Astrocyte (in vitro differentiated cells and primary cell): Measurements from ENCODE around the gene EVC. TPM values are rescaled to one million over a fixed set of nuclear protein-coding genes. Genes with fewer than 3 reads are reported as not detected.
A peak's percentile ranks its signal among the peaks of the same experiment; 100 is the strongest.

ENCODE experiments used
- DNase-seq: peaks from one replicate; pipeline ENCODE4 v3.0.0-alpha.2; 2010; ENCODE audit warnings: low read depth
- FAIRE-seq: peaks from 2 replicates; lab custom pipeline; 2011; peaks lifted over from hg19 to GRCh38; lab: Jason Lieb, UNC
- H2AFZ ChIP-seq: 2 replicates; pipeline ENCODE4 v1.6.0; 2012; ENCODE audit warnings: low read depth, low read length, inconsistent platforms
- H3K27ac ChIP-seq: 2 replicates; pipeline ENCODE4 v1.5.1; 2011; ENCODE audit warnings: low read depth, low read length, inconsistent platforms
- H3K27me3 ChIP-seq: 2 replicates; pipeline ENCODE4 v1.6.0; 2011; ENCODE audit warnings: low read length, inconsistent platforms; ENCODE audit not compliant: insufficient read depth
- H3K36me3 ChIP-seq: 2 replicates; pipeline ENCODE4 v1.5.1; 2011; ENCODE audit warnings: low read length, inconsistent platforms; ENCODE audit not compliant: insufficient read depth
- H3K4me1 ChIP-seq: 2 replicates; pipeline ENCODE4 v1.5.1; 2011; ENCODE audit warnings: low read length, inconsistent platforms; ENCODE audit not compliant: insufficient read depth
- H3K4me2 ChIP-seq: 2 replicates; pipeline ENCODE4 v1.6.0; 2012; ENCODE audit warnings: low read length, inconsistent platforms
- H3K4me3 ChIP-seq: 2 replicates; pipeline ENCODE4 v1.5.1; 2011; ENCODE audit warnings: low read depth, mild to moderate bottlenecking, low read length, inconsistent platforms; ENCODE audit not compliant: insufficient read depth
- H3K79me2 ChIP-seq: 2 replicates; pipeline ENCODE4 v1.6.0; 2012; ENCODE audit warnings: mild to moderate bottlenecking, low read length, inconsistent platforms; ENCODE audit not compliant: insufficient read depth
- H3K9ac ChIP-seq: 2 replicates; pipeline ENCODE4 v1.6.0; 2012; ENCODE audit warnings: mild to moderate bottlenecking, low read length, inconsistent platforms
- H3K9me3 ChIP-seq: 2 replicates; pipeline ENCODE4 v1.5.1; 2012; ENCODE audit warnings: low read depth, mild to moderate bottlenecking, low read length, inconsistent platforms; ENCODE audit not compliant: insufficient read depth
- H4K20me1 ChIP-seq: 2 replicates; pipeline ENCODE4 v1.6.0; 2012; ENCODE audit warnings: low read length, inconsistent platforms; ENCODE audit not compliant: insufficient read depth
- H3K27ac Mint-ChIP-seq: one replicate; pipeline ENCODE4 v1.8.0; 2021; ENCODE audit warnings: mild to moderate bottlenecking, mixed read lengths; ENCODE audit not compliant: unreplicated experiment
- H3K27me3 Mint-ChIP-seq: one replicate; pipeline ENCODE4 v1.8.0; 2021; ENCODE audit warnings: low read depth, mixed read lengths; ENCODE audit not compliant: unreplicated experiment
- H3K36me3 Mint-ChIP-seq: one replicate; pipeline ENCODE4 v1.8.0; 2021; ENCODE audit warnings: low read depth, mixed read lengths; ENCODE audit not compliant: unreplicated experiment
- H3K4me1 Mint-ChIP-seq: one replicate; pipeline ENCODE4 v1.8.0; 2021; ENCODE audit warnings: low read depth, mixed read lengths; ENCODE audit not compliant: unreplicated experiment
- H3K4me3 Mint-ChIP-seq: one replicate; pipeline ENCODE4 v1.8.0; 2021; ENCODE audit warnings: mild to moderate bottlenecking, moderate library complexity, mixed read lengths; ENCODE audit not compliant: unreplicated experiment
- H3K9me3 Mint-ChIP-seq: one replicate; pipeline ENCODE4 v1.8.0; 2021; ENCODE audit warnings: mild to moderate bottlenecking, mixed read lengths; ENCODE audit not compliant: unreplicated experiment
- EZH2 ChIP-seq: IDR thresholded peaks from 2 replicates; pipeline ENCODE4 v1.6.1; 2012; ENCODE audit warnings: mild to moderate bottlenecking, low read length, inconsistent platforms; ENCODE audit not compliant: insufficient read depth
- total RNA-seq: library from RNA; stranded (reverse); gene quantifications from 2 replicates; pipeline ENCODE4 v1.2.1, GENCODE V29; 2021
- TF ChIP-seq, protein P1 (sequence below): IDR thresholded peaks from 2 replicates; pipeline ENCODE4 v1.5.1; 2011; ENCODE audit warnings: low read depth, mild to moderate bottlenecking, inconsistent platforms, low read length, moderate library complexity; ENCODE audit not compliant: insufficient read depth

Gene EVC
- total RNA-seq, 1 donor from 2014 or later = 23.9 TPM

DNA sequence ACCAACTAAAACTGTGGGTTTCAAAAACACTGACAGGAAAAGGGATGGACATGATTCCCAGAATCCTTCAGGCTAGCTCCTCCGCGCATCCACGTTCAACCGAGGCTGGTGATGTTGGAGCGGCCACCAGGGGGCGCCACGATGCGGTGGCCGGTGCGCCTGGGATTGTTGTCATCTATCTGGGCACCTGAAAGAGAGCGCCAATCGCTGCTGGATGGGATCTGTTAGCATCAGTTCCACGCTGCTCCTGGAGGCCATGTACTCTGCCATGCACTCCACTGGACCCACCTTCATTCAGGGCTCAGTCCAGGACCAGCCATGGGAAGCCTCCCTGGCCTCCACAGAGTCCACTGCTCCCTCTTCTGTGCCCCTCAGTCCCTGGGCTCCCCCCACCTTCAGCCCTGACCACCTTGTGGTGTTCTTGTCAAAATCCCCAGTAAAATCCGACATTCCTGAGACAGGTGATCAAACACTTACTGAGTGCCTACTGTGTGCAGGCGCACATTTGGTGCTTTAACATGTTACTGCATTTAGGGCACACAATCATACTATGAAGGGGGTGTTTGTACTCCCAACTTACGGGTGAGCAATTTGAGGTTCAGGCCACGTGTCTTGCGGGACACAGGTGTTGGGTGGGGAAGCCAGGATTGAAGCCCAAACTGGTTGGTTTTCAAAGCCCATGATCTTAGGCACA lies 110.8 kb downstream of the EVC start:
- H3K4me3 ChIP-seq = no peak overlapping the region
- no peak overlapping the region for H3K27ac ChIP-seq
- TF ChIP-seq, protein P1, sequence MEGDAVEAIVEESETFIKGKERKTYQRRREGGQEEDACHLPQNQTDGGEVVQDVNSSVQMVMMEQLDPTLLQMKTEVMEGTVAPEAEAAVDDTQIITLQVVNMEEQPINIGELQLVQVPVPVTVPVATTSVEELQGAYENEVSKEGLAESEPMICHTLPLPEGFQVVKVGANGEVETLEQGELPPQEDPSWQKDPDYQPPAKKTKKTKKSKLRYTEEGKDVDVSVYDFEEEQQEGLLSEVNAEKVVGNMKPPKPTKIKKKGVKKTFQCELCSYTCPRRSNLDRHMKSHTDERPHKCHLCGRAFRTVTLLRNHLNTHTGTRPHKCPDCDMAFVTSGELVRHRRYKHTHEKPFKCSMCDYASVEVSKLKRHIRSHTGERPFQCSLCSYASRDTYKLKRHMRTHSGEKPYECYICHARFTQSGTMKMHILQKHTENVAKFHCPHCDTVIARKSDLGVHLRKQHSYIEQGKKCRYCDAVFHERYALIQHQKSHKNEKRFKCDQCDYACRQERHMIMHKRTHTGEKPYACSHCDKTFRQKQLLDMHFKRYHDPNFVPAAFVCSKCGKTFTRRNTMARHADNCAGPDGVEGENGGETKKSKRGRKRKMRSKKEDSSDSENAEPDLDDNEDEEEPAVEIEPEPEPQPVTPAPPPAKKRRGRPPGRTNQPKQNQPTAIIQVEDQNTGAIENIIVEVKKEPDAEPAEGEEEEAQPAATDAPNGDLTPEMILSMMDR = peak; percentile 51
- no peak for TF ChIP-seq EZH2
- DNase-seq (no peak), FAIRE-seq (no peak)
- peaks cover 93% of the 10 kb centered on the region for H4K20me1 ChIP-seq
- no peak overlapping the region for H2AFZ ChIP-seq
- H3K36me3 ChIP-seq = peaks cover 49% of the 10 kb centered on the region
- Mint-ChIP-seq H3K4me1 (peaks cover 4% of the 10 kb centered on the region), H3K36me3 (peaks cover 41% of the 10 kb centered on the region), H3K27ac (no peak overlapping the region), H3K27me3 (no peaks in the 10 kb centered on the region), H3K4me3 (no peak overlapping the region), H3K9me3 (no peaks in the 10 kb centered on the region)
- no peaks in the 10 kb centered on the region for H3K27me3 ChIP-seq
- peaks cover 3% of the 10 kb centered on the region for H3K79me2 ChIP-seq
- no peak overlapping the region for H3K4me2 ChIP-seq
- no peak overlapping the region for H3K9ac ChIP-seq
- no peaks in the 10 kb centered on the region for H3K4me1 ChIP-seq
- H3K9me3 ChIP-seq = no peaks in the 10 kb centered on the region

DNA sequence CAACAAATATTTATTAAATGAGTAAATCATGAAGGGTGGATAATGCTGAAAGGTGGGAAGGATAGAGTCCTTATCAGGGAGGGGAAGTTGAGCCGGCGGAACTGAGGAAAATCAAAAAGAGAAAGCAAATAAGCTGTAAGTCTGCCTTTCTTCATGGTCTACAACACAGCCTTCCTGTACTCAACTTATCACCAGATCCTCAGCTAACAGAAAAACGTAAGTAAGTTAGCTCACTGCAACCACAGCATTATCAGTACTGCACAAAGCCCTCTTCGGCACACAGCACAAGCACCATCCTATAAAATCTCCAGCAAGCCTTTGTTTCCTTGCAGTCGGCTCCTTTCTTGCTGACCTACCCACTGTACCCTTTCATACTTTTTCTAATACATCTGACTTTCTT lies 111.6 kb downstream of the EVC start:
- H3K4me2 ChIP-seq = no peak overlapping the region
- TF ChIP-seq EZH2 = no peak
- TF ChIP-seq, protein P1 = no peak
- no peaks in the 10 kb centered on the region for H3K27me3 ChIP-seq
- Mint-ChIP-seq H3K4me3 (no peak overlapping the region), H3K36me3 (peaks cover 45% of the 10 kb centered on the region), H3K27ac (no peak overlapping the region), H3K27me3 (no peaks in the 10 kb centered on the region), H3K9me3 (no peaks in the 10 kb centered on the region), H3K4me1 (peaks cover 4% of the 10 kb centered on the region)
- H3K36me3 ChIP-seq = peaks cover 49% of the 10 kb centered on the region
- no peak overlapping the region for H3K9ac ChIP-seq
- H2AFZ ChIP-seq = no peak overlapping the region
- H3K4me3 ChIP-seq = no peak overlapping the region
- no peaks in the 10 kb centered on the region for H3K4me1 ChIP-seq
- no peak for DNase-seq
- no peak overlapping the region for H3K27ac ChIP-seq
- H4K20me1 ChIP-seq = peaks cover 93% of the 10 kb centered on the region
- FAIRE-seq = no peak
- no peaks in the 10 kb centered on the region for H3K9me3 ChIP-seq
- no peaks in the 10 kb centered on the region for H3K79me2 ChIP-seq

DNA sequence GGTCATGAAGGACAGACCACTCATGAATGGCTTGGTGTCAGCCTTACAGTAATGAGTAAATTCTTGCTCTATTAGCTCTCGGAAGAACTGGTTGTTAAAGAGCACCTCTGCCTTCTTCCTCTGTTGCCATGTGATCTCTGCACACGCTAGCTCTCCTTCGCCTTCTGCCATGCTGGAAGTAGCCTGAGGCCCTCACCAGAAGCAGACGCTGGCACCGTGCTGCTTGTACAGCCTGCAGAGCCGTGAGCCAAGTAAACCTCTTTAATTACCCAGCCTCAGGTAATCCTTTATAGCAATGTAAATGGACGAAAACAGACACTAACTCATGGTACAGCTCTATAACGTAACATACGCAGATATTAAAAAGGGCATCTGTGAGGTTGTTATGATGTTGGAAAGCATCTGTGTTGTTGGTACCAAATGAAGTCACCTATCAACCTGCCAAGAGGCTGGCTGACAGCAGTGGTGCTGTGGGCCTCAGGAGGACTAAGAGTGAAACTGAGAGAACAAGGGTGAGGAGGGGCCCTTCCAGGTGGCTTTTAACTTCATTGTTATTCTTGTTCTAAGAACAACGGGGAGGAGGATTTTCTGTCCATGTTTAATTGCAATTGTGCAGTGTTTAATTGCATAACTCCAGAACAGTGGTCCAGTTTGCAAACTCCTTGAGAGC lies 112.7 kb downstream of the EVC start:
- H3K4me1 ChIP-seq = no peaks in the 10 kb centered on the region
- H3K79me2 ChIP-seq = no peaks in the 10 kb centered on the region
- no peak overlapping the region for H3K9ac ChIP-seq
- H3K36me3 ChIP-seq = peaks cover 45% of the 10 kb centered on the region
- peaks cover 91% of the 10 kb centered on the region for H4K20me1 ChIP-seq
- H2AFZ ChIP-seq = no peak overlapping the region
- Mint-ChIP-seq H3K27me3 (no peaks in the 10 kb centered on the region), H3K4me1 (peaks cover 4% of the 10 kb centered on the region), H3K36me3 (peaks cover 40% of the 10 kb centered on the region), H3K9me3 (no peaks in the 10 kb centered on the region), H3K27ac (no peak overlapping the region), H3K4me3 (no peak overlapping the region)
- no peaks in the 10 kb centered on the region for H3K27me3 ChIP-seq
- no peaks in the 10 kb centered on the region for H3K9me3 ChIP-seq
- no peak overlapping the region for H3K27ac ChIP-seq
- no peak overlapping the region for H3K4me2 ChIP-seq
- DNase-seq = no peak
- TF ChIP-seq, protein P1 = no peak
- no peak for TF ChIP-seq EZH2
- no peak overlapping the region for H3K4me3 ChIP-seq
- FAIRE-seq = no peak
